NCI-H2107 (cell line): ENCODE data around the gene EEF1G.
"Not testable (repeated sequence)": the region's sequence is repeated elsewhere in the genome, so short reads cannot be mapped to it uniquely, and the experiment has no call there.

Experiments used
- DNase-seq: peaks from one replicate; lab custom pipeline; 2025; lab: John Stamatoyannopoulos, UW

The EEF1G gene

GRCh38 chr11:62553839-62554361, 19.8 kb downstream of the EEF1G start:
- DNase-seq, result no peak

- no peak for DNase-seq
Measured at GRCh38 chr11:62553080-62553838, 20.4 kb downstream of the EEF1G start.

GRCh38 chr11:62552485-62553079, 21.1 kb downstream of the EEF1G start:
- no peak for DNase-seq

GRCh38 chr11:62550478-62550877, 23.2 kb downstream of the EEF1G start:
- DNase-seq, result not testable (repeated sequence)

- no peak for DNase-seq
Measured at GRCh38 chr11:62548545-62549335, 25.0 kb downstream of the EEF1G start.

- DNase-seq, result no peak
Measured at GRCh38 chr11:62547691-62548281, 25.9 kb downstream of the EEF1G start.

- DNase-seq, result no peak
Measured at GRCh38 chr11:62546929-62547625, 26.6 kb downstream of the EEF1G start.

GRCh38 chr11:62546244-62546928, 27.3 kb downstream of the EEF1G start, which contains the start of gene AHNAK:
Gene AHNAK (minus strand): TSS chr11:62546806. CDS start chr11:62536098, 10,708 bp downstream.
- no peak for DNase-seq

GRCh38 chr11:62545437-62546243, 28.1 kb downstream of the EEF1G start:
- DNase-seq, result no peak

GRCh38 chr11:62544581-62545436, 28.9 kb downstream of the EEF1G start:
- DNase-seq, result no peak

- no peak for DNase-seq
Measured at GRCh38 chr11:62543680-62544444, 29.8 kb downstream of the EEF1G start.

- peak; percentile 70 for DNase-seq
Measured at GRCh38 chr11:62542750-62543567, 30.7 kb downstream of the EEF1G start.

- no peak for DNase-seq
Measured at GRCh38 chr11:62542111-62542745, 31.5 kb downstream of the EEF1G start.

GRCh38 chr11:62540804-62541701, 32.6 kb downstream of the EEF1G start:
- no peak for DNase-seq

GRCh38 chr11:62539238-62539925, 34.3 kb downstream of the EEF1G start:
- DNase-seq, result no peak
